Motor neuron (in vitro differentiated cells): ENCODE results near the gene COL6A1. TPM values are rescaled to one million over a fixed set of nuclear protein-coding genes. Genes with fewer than 3 reads are reported as not detected.

ENCODE experiments used
- ATAC-seq, 8 experiments: fragments of 200-7000 bp; cut with Tn5 transposase; replicated peaks in 6 of 8; 2 replicates each; pipeline ENCODE4 v1.8.0; 2021; ENCODE audit warnings: mild to moderate bottlenecking in 8 of 8, moderate library complexity in 8 of 8
- H3K27ac ChIP-seq, 2 donors: fragments of 250-450 bp; sonication (Bioruptor Pico); 2 replicates each; pipeline ENCODE4 v1.9.0; 2021; ENCODE audit warnings: antibody characterized with exemption in 2 of 2, mild to moderate bottlenecking in 2 of 2, moderate library complexity in 1 of 2
- H3K4me1 ChIP-seq, 2 donors: fragments of 250-450 bp; sonication (Bioruptor Pico); replicated peaks in 1 of 2; 2 replicates each; pipeline ENCODE4 v1.6.1; 2021; ENCODE audit warnings: antibody characterized with exemption in 2 of 2, mild to moderate bottlenecking in 2 of 2, moderate library complexity in 1 of 2
- H3K4me3 ChIP-seq, 5 donors: fragments of 250-450 bp; sonication (Bioruptor Pico); 2 replicates each; pipeline ENCODE4 v1.9.0; 2021; ENCODE audit warnings: antibody characterized with exemption in 5 of 5, mild to moderate bottlenecking in 5 of 5, moderate library complexity in 4 of 5
- WGBS, 10 experiments: fragments of 450-650 bp; shearing (Covaris generic); methylation state at CpG; one replicate each; pipeline ENCODE4 v1.0.0; 2022; 5-methylcytosine and 5-hydroxymethylcytosine counted together
- in situ Hi-C, 9 experiments: fragments of 400-800 bp; cut with MboI; loops; one replicate each; pipeline ENCODE4 v1.15.0; 2021; ENCODE audit warnings: low sequenced_read_pairs in 9 of 9, low pct_unique_long_range_greater_than_20kb in 2 of 9; ENCODE audit not compliant: unreplicated experiment in 9 of 9
- total RNA-seq, 8 experiments: library from RNA; unstranded; fragments of 300-600 nt; gene quantifications; 2 replicates each; pipeline versions ENCODE4 v1.2.3 to v1.2.4, GENCODE V29; 2022

The COL6A1 gene
- total RNA-seq, 8 experiments from 2014 or later = 12.4 to 184 (median 81.7) TPM

DNA sequence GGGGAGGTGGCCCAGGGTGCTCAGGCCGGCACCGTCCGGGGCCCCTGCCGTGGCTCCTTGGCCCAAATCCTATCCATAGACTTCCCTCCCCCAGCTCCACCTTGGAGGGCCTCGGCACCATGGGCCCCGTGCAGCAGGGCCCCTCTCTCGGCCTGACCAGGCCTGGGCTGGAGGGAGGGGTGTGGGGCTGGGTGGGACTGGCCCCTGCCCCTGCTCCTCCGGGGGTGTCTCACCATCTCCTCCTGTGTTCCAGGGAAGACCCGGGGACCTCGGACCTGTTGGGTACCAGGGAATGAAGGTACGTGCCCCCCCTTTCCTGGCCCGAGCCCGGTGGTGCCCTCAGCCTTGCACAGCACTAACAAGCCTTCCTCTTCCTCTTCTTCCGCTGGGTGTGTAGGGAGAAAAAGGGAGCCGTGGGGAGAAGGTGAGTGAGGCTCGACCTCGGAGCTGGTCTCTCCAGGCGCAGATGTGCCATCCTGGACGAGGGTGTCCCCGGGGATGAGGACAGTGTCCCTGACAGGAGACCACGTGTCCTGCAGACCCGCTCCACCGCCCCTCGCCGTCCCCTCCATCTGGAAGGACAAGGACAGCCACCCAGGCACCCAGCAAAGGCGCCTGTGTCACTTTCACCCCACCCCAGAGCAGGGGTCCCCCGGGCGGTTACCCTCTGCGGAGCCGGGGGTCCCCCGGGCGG is 7.9 kb downstream of the COL6A1 start:
- no peak overlapping the region for H3K4me3 ChIP-seq
- in situ Hi-C loops = loop anchor here in 1 of 9 experiments (25.0 kb wide), 1 partner anchor 198 kb away; the partner anchor contains the start of gene SPATC1L
- H3K27ac ChIP-seq = no peak overlapping the region
- WGBS, 10 experiments = no CpG with 5 or more reads among the region's 32 CpGs
- H3K4me1 ChIP-seq = no peaks in the 10 kb centered on the region
- ATAC-seq = peak in 1 of 8 experiments; percentile 9

DNA sequence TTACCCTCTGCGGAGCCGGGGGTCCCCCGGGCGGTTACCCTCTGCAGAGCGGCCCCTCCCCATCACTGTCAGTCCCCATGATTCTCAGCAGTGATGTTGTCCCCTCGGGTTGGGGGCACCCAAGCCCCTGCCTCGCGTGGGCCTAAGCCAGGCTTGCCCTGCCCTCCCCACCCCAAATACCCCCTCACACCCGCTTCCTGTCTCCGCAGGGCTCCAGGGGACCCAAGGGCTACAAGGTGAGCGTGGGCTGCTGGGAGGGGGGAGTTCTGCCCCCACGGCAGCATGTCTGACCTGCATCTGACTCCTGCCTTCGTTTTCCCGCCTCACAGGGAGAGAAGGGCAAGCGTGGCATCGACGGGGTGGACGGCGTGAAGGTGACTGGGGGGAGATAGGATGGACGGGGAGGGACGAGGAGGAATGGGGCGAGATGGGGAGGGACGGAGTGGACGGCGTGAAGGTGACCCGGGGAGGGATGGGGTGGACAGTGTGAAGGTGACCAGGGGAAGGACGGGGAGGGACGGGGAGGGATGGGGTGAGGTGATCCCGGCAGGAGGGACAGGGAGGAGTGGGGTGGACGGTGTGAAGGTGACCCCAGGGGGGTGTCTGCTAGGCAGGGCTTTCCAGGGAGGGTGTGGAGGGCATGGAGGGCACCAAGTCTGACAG is 8.6 kb downstream of the COL6A1 start:
- no peaks in the 10 kb centered on the region for H3K4me1 ChIP-seq
- ATAC-seq = no peak
- no peak overlapping the region for H3K4me3 ChIP-seq
- no CpG with 5 or more reads among the region's 30 CpGs for WGBS, 10 experiments
- in situ Hi-C loops = loop anchor here in 1 of 9 experiments (25.0 kb wide), 1 partner anchor 197 kb away; the partner anchor contains the start of gene SPATC1L
- H3K27ac ChIP-seq = no peak overlapping the region

DNA sequence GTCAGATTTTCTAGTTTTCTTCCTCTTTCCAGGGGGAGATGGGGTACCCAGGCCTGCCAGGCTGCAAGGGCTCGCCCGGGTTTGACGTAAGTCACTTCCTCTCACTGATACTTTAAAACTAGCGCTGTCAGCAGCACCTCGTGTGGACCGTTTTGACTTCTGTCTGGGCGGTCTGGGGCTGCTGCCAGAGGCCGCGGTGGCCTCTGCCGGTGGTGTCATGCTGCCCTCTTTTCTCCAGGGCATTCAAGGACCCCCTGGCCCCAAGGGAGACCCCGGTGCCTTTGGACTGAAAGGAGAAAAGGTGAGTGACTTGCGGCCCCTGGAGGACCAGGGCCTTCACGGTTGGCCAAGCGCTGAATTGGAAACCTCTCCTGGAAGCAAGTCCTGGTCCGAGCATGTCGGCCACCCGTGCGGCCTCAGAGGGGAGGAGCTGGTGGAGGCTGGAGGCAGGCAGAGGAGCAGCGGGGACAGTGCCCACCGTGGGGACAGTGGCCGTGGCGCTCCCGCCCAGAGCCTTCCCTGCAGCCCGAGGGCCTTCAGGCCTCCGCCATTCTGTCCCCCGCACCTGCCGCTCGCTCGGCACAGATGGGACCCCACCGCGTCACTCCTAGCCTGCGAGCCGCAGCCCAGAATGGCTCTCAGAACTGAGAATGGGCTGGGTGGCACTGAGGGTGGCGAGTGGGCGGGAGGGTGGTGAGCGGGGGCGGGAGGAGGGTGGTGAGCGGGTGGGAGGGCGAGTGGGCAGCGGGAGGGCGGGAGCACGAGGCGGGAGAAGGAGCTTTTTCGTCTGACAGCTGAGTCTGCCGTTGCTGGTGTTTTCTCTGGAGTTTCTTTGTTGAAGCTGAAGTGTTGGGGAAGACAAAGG is 9.4 kb downstream of the COL6A1 start:
- in situ Hi-C loops = loop anchor here in 1 of 9 experiments (25.0 kb wide), 1 partner anchor 196 kb away; the partner anchor contains the start of gene SPATC1L
- no peak for ATAC-seq
- no peak overlapping the region for H3K27ac ChIP-seq
- H3K4me1 ChIP-seq = no peaks in the 10 kb centered on the region
- H3K4me3 ChIP-seq = no peak overlapping the region
- WGBS, 10 experiments = 69 to 100% (median 90%) methylated on average over 1 to 11 of the region's 45 CpGs; no CpG with 5 or more reads in 5 of the 10 experiments

DNA sequence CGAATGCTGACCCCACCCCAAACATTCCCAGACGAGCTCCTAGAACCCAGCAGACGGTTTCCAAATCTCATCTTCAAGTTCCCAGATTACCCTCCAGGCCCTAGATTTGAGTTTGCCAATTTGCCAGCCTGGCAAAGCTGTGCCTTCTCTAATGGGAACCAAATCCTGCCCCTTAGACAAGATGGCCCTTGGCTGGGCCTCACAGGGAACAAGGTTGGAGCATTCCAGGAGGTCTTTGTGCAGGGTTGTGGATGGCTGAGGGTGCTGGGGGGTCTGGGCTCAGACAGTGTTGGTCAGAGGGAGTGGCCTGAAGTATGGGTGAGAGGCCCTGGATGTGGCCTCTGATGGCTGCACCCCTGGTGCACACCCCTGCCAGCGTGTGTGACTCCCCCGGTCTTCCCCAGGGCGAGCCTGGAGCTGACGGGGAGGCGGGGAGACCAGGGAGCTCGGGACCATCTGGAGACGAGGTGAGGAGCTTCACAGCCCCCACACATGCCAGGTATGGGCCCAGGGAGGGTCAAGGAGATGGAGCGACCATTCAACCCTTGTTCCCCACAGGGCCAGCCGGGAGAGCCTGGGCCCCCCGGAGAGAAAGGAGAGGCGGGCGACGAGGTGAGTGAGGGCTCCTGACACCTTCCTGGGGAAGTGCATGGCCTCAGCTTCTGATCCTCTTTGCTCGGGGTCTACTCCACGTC is 10.2 kb downstream of the COL6A1 start:
- no peak overlapping the region for H3K4me3 ChIP-seq
- no peaks in the 10 kb centered on the region for H3K4me1 ChIP-seq
- ATAC-seq = no peak
- H3K27ac ChIP-seq = no peak overlapping the region
- in situ Hi-C loops = loop anchor here in 1 of 9 experiments (25.0 kb wide), 1 partner anchor 196 kb away; the partner anchor contains the start of gene SPATC1L
- WGBS, 10 experiments = 100% methylated on average over 1 of the region's 18 CpGs; no CpG with 5 or more reads in 8 of the 10 experiments

DNA sequence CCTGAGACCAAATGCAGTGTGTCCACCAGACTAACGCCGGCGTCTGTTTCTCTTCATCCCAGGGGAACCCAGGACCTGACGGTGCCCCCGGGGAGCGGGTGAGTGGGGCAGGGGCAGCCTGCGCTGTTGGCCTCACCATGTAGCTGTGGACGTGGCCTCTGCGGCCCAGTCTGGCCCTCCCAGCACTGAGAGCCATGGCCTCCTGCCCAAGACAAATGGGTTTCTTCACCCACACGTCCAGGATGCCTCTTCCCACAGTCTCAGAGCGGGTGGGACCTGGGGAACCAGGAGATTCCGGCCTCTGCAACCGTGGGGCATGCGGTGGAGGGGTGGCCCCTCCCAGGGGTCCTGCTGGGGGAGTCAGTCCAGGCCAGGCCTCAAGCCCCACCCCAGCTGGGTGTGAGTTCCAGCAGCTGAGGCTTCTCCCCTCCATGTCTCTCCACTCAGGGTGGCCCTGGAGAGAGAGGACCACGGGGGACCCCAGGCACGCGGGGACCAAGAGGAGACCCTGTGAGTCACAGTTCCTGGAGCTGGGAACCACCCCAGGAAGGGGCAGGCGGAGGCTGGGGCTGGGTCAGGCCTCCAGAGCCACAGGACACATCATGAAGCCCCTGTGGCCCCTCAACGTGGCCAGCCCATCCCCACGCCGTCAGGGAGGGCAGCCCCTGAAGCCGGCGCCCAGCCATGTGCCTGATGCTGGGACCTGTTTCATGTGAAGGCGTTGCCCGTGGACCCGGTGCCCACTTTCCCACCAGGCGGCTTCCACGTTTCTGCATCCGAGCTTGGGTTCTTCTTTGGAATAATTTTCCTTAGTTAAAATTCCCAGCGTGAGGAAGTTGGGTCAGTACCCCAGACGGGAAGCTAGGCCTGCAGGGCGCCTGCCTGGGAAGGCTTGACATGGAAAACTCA is 11.0 kb downstream of the COL6A1 start:
- no peak overlapping the region for H3K4me3 ChIP-seq
- H3K27ac ChIP-seq = no peak overlapping the region
- in situ Hi-C loops = loop anchor here in 1 of 9 experiments (25.0 kb wide), 1 partner anchor 195 kb away; the partner anchor contains the start of gene SPATC1L
- WGBS, 10 experiments = 68 to 100% (median 100%) methylated on average over 1 to 13 of the region's 32 CpGs; no CpG with 5 or more reads in 5 of the 10 experiments
- H3K4me1 ChIP-seq = no peaks in the 10 kb centered on the region
- peak in 2 of 8 experiments; percentile 8 to 9 for ATAC-seq

DNA sequence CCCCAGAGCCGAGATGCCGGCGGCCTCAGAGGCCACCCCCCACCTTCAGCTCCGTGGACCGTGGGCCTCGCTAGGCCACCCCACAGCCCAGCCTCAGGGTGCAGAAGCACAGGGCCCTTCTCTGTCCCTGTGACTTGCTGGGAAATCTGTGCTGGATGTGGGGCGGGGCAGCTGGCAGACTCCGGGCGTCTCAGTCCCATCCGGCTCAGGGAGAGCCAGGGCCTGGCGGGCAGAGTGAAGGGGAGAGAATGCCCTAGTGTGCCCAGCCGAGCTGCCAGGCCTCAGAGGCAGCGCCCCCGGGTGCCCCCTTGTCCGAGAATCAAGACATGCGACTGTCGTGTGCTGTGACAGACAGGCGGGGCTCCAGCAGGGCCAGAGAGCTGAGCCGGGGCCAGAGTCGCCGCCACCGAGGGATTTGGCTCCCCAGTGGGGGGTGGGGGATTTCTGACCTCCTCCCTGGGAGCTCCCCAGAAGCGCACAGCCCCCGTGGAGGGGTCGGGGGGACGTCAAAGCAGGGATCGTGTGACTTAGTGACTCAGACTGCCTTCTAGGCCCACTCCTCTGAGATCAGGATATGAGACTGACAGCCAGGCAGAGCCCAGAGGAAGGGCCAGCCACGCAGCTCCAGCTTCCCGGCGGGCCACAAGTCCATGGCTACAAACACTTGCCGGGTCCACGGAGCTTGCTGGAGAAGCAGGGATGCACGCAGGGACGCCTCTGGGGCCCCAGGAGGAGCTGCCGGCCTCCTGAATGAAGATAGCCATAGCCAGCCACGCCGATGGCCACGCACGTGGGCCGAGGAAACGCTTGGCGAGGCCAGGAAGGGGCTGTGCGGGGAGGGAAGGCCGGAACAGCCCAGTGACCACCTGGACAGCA is 11.9 kb downstream of the COL6A1 start:
- in situ Hi-C loops = loop anchor here in 1 of 9 experiments (25.0 kb wide), 1 partner anchor 194 kb away; the partner anchor contains the start of gene SPATC1L
- no peak for ATAC-seq
- Histone ChIP-seq H3K27ac (no peak overlapping the region), H3K4me1 (no peaks in the 10 kb centered on the region), H3K4me3 (no peak overlapping the region)
- 60 to 95% methylated on average over 2 to 4 of the region's 44 CpGs; no CpG with 5 or more reads in 8 of the 10 experiments for WGBS, 10 experiments

DNA sequence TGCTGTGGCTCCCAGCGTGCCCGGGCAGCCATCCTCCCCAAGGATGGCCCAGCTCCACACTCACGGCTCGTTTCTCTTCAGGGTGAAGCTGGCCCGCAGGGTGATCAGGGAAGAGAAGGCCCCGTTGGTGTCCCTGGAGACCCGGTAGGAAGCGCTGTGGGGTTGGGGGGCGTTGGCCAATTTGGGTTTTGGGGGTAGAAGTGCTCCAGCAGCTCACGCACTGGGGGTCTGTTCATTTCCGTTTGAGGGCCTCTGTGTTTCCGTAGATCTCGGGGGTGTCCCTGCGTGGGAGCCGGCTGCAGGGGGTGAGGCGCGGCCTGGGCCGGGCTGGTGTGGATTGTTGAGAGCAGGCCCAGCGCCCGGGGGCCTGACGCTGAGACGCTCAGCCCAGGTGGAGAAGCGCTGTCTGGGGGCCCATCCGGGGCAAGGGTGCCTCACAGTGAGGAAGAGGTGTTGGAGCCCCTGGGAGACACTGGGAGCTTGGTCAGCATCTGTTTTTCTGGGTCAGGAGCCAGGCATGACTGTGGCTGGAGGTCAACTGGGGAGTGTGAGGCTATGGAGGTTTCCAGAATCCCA is 12.6 kb downstream of the COL6A1 start:
- 100% methylated on average over 1 to 3 of the region's 24 CpGs; no CpG with 5 or more reads in 7 of the 10 experiments for WGBS, 10 experiments
- in situ Hi-C loops = loop anchor here in 1 of 9 experiments (25.0 kb wide), 1 partner anchor 193 kb away; the partner anchor contains the start of gene SPATC1L
- no peak for ATAC-seq
- no peak overlapping the region for H3K4me3 ChIP-seq
- H3K27ac ChIP-seq = no peak overlapping the region
- no peaks in the 10 kb centered on the region for H3K4me1 ChIP-seq

DNA sequence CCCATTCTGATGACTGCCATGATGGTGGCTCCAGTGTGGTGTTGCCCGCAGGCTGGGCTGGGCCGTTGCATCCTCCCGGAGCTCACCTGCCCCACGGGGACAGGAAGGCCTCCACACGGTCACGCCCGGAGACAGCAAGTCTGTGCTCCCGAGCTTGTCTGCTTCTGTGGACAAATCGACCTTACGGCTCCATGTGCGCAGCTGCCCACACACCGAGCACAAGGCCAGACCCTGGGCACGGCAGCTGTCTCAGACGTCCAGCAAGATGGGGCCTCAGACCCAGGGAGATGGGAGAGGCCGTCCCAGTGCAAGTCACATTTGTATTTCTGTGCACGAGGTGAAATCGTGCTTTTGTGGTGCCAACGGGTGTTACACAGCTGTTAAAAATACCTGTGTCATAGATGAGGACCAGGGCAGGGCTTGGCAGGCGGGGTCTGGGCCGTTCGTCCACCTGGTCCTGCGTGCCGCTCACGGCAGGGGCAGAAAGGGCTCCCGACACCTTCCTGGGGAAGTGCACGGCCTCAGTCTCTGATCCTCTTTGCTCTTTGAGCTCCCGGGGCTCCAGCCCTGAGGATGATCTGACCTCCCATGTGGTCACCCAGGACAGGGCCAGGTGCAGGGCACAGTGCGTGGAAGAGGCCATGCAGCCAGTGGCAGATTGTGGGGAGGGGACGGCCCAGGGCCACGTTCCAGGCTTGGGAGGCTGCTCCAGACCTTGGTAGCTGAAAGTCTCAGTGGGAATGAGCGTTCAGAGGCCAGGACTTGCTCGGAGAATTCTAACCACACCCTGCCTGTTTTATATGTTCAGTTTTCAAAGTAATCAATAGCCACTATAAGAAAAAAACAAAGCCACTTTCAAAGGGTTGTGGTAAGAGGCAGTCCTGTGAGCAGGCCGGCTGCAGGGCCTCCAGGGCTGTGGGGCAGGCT is 13.5 kb downstream of the COL6A1 start:
- H3K4me1 ChIP-seq = no peaks in the 10 kb centered on the region
- H3K4me3 ChIP-seq = no peak overlapping the region
- WGBS, 10 experiments = 63 to 100% (median 82%) methylated on average over 3 to 23 of the region's 33 CpGs; no CpG with 5 or more reads in 3 of the 10 experiments
- ATAC-seq = no peak
- no peak overlapping the region for H3K27ac ChIP-seq
- in situ Hi-C loops = loop anchor here in 1 of 9 experiments (25.0 kb wide), 1 partner anchor 192 kb away; the partner anchor contains the start of gene SPATC1L

DNA sequence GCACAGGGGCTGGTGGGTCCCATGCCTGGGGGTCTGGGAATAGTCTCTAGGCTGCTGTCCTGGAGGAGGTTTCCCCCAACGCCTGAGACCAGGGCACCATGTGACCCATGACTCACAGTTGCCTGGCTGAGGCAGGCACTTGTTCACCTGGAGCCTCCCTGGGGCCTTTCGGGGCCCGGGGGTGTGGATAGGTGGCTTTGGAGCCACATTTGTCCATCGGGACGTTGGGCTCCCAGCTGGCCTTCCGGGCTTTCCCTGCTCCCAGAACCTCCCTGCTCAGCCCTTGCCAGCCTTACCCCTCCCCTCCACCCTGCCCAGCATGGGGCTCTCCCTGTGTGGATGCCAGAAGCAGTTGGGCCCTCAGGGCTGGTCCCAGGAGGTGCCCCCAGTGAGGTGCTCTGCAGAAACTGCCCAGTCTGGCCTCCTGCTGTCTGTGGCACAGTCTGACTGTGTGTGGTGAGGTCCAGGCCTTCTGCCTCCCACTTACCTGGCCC is 14.2 kb downstream of the COL6A1 start:
- 57 to 80% methylated on average over 1 to 3 of the region's 6 CpGs; no CpG with 5 or more reads in 8 of the 10 experiments for WGBS, 10 experiments
- Histone ChIP-seq H3K27ac (no peak overlapping the region), H3K4me1 (no peaks in the 10 kb centered on the region), H3K4me3 (no peak overlapping the region)
- ATAC-seq = peak in 2 of 8 experiments; percentile 9 to 24
- in situ Hi-C loops = loop anchor here in 1 of 9 experiments (25.0 kb wide), 1 partner anchor 192 kb away; the partner anchor contains the start of gene SPATC1L
